ENCODE data around the gene IPO9. TPM values are rescaled to one million over a fixed set of nuclear protein-coding genes. Genes with fewer than 3 reads are reported as not detected.

IPO9 gene
- total and polyA plus RNA-seq, 8 donors = 12.4 to 21.2 (median 16.3) TPM

DNA sequence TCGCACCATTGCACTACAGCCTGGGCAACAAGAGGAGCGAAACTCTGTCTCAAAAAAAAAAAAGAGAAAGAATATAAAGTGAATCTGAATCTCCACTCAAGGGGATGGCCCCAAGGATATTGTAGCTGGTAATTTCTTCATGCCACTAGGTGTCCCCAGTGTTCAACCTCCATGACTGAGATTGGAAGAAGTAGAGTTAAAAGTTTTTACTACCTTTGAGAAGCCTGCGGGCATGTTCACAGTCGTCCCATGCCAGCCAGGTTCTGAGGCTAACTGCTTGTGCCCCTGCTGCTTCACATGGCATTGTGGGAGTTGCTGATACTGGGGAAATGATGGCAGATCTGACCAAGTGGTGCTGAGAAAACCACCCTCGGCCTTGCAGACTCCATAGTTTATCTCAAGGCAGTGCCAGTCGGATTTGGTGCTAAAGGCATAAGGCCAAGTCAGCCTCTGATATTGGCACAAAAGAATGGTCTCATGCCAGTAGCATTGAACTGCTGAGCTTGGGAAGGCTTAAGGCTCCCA lies 49.0 kb downstream of the IPO9 start:
- H3K4me1 ChIP-seq = no peaks in the 10 kb centered on the region
- no peak overlapping the region for H3K4me3 ChIP-seq
- peak in 1 of 6 donors; percentile 38 for DNase-seq
- TF ChIP-seq, protein P1, sequence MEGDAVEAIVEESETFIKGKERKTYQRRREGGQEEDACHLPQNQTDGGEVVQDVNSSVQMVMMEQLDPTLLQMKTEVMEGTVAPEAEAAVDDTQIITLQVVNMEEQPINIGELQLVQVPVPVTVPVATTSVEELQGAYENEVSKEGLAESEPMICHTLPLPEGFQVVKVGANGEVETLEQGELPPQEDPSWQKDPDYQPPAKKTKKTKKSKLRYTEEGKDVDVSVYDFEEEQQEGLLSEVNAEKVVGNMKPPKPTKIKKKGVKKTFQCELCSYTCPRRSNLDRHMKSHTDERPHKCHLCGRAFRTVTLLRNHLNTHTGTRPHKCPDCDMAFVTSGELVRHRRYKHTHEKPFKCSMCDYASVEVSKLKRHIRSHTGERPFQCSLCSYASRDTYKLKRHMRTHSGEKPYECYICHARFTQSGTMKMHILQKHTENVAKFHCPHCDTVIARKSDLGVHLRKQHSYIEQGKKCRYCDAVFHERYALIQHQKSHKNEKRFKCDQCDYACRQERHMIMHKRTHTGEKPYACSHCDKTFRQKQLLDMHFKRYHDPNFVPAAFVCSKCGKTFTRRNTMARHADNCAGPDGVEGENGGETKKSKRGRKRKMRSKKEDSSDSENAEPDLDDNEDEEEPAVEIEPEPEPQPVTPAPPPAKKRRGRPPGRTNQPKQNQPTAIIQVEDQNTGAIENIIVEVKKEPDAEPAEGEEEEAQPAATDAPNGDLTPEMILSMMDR (IDR thresholded peaks at IDR 0.05) = peak; percentile 11 to 51 (median 39)
- H3K36me3 ChIP-seq = peaks cover 0 to 25% (median 4%) of the 10 kb centered on the region in 3 donors
- WGBS, 2 donors = 35 to 37% methylated on average over 6 of the region's 6 CpGs
- H3K27ac ChIP-seq = no peak overlapping the region
- no peaks in the 10 kb centered on the region for H3K27me3 ChIP-seq
- ATAC-seq = peak; percentile 67 to 86 (median 78)
- no peaks in the 10 kb centered on the region for H3K9me3 ChIP-seq
- peak; percentile 63 for FAIRE-seq
- intact Hi-C loops (cut with DNase I) = no loop called here

DNA sequence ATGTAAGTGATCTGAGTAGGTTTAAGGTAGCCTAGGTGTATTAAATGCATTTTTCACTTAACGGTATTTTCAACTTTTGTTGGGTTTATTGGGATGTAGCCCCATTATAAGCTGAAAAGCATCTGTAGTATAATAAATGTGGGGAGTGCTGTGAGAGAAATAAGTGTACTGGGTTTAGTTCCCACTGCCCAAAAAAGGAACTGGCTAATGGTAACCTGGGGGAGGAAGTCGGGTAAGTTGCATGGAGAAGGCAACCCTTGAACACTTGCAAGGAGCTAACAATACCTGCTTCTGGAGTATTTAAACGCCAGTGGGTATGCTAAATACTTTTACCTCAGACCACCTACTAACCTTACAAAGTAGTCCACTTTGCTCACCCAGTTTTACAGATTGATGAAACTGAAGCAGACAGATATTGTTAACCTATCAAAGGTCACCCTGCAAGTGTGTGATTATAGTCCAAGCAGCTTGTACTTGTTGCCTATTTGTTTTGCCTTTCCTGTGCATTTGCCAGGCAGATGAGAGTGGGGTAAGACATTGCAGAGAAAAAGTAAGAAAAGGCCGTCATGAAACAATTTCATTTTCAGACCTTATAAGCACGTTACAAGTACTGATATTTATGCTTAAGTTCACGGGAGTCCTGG lies 52.1 kb downstream of the IPO9 start:
- H3K36me3 ChIP-seq = peaks cover 0 to under 1% (median 0%) of the 10 kb centered on the region in 3 donors
- H3K27me3 ChIP-seq = no peaks in the 10 kb centered on the region
- no peak for ATAC-seq
- no peaks in the 10 kb centered on the region for H3K9me3 ChIP-seq
- no peak for DNase-seq
- no peak for FAIRE-seq
- 58 to 64% methylated on average over 6 of the region's 6 CpGs for WGBS, 2 donors
- H3K4me3 ChIP-seq = no peak overlapping the region
- H3K27ac ChIP-seq = no peak overlapping the region
- intact Hi-C loops (cut with DNase I) = no loop called here
- TF ChIP-seq, protein P1 (IDR thresholded peaks at IDR 0.05) = no peak
- peaks cover 0 to 8% (median 4%) of the 10 kb centered on the region in 3 donors for H3K4me1 ChIP-seq

DNA sequence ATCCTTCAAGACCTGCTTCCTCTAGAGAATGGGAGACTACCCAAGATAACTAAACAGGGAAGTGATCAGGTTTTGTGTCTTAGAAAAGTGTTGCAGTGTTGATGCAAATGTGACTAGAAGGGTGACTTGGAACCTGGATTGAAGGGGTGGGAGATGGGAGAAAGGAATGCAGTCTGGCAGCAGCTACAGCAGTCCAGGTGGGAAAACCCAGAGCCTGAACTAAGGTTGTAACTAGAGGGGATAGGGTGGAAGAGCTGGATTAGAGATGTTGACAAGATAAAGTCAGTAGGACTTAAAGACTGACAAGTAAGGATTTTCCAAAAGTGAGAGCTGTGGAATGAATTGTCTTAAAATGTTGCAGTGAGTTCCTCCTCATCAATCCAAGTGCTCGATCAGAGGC lies 52.7 kb downstream of the IPO9 start:
- 78 to 91% methylated on average over 1 of the region's 1 CpG for WGBS, 2 donors
- Histone ChIP-seq H3K4me3 (no peak overlapping the region), H3K4me1 (peaks cover 0 to 8% (median 4%) of the 10 kb centered on the region in 3 donors), H3K9me3 (no peaks in the 10 kb centered on the region), H3K36me3 (no peaks in the 10 kb centered on the region), H3K27ac (no peak overlapping the region), H3K27me3 (no peaks in the 10 kb centered on the region)
- TF ChIP-seq, protein P1 (IDR thresholded peaks at IDR 0.05) = no peak
- DNase-seq = no peak
- FAIRE-seq = no peak
- intact Hi-C loops (cut with DNase I) = no loop called here
- no peak for ATAC-seq

DNA sequence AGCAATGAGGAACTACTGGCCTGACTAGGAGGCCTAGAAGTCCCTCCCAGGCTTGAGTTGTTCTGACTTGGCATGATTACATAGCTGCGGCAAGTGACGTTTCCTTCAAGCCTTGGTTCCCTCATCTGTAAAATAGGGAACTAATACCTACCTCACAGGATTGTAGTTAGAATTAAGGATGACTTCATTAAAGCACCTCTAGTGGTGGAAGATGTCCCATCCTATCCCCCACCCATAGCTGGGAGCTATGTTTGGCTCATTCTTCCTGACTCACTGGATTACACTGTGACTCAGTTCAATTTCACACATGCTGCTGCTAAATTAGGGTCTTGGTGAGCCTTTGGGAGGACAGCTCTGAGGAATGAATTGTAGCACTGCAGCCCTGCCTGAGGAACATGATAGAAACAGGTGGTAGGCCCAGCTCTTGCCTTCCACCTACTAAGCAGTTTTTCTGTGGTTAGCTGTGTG lies 53.7 kb downstream of the IPO9 start:
- TF ChIP-seq, protein P1 (IDR thresholded peaks at IDR 0.05) = no peak
- peaks cover 0 to 8% (median 4%) of the 10 kb centered on the region in 3 donors for H3K4me1 ChIP-seq
- H3K4me3 ChIP-seq = no peak overlapping the region
- no peak for DNase-seq
- no peak overlapping the region for H3K27ac ChIP-seq
- peak in 2 of 4 donors; percentile 24 to 41 for ATAC-seq
- H3K9me3 ChIP-seq = no peaks in the 10 kb centered on the region
- H3K27me3 ChIP-seq = no peaks in the 10 kb centered on the region
- 71 to 88% methylated on average over 2 of the region's 2 CpGs for WGBS, 2 donors
- FAIRE-seq = no peak
- intact Hi-C loops (cut with DNase I) = no loop called here
- no peaks in the 10 kb centered on the region for H3K36me3 ChIP-seq

DNA sequence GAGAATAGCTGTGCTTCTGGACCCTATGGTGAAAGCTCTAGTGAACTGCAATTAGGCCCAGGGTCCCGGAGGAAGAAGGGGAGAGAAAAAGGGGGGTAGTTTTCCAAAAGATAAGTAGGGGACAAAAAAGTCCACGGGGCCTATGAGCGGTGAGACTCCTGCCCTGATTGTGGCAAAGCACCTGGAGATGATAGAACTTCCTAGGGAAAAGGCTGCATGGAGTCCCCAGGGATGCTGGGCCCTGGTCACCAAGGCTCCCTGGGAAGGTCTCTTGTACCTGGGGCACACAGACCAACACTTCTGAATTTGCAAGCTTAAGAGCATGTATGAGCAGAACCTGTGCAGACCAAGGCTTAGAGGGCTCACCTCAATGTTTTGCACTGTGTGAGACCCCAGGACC lies 54.3 kb downstream of the IPO9 start:
- DNase-seq (peak in 1 of 6 donors; percentile 19), ATAC-seq (no peak), FAIRE-seq (no peak)
- H3K9me3 ChIP-seq = no peaks in the 10 kb centered on the region
- no peaks in the 10 kb centered on the region for H3K36me3 ChIP-seq
- H3K27ac ChIP-seq = no peak overlapping the region
- H3K27me3 ChIP-seq = no peaks in the 10 kb centered on the region
- H3K4me3 ChIP-seq = no peak overlapping the region
- H3K4me1 ChIP-seq = peaks cover 0 to 8% (median 4%) of the 10 kb centered on the region in 3 donors
- 63 to 67% methylated on average over 3 of the region's 3 CpGs for WGBS, 2 donors
- TF ChIP-seq, protein P1 (IDR thresholded peaks at IDR 0.05) = no peak
- intact Hi-C loops (cut with DNase I) = no loop called here
